Astrocyte of the cerebellum (primary cell): ENCODE results near the gene ATP9A.

Source experiments
- DNase-seq: peaks from one replicate; pipeline ENCODE4 v3.0.0-alpha.2; 2011; ENCODE audit warnings: low read depth
- H3K4me3 ChIP-seq: 2 replicates; pipeline ENCODE4 v1.5.1; 2011; ENCODE audit warnings: mild to moderate bottlenecking, low read depth, low read length, moderate library complexity
- CTCF ChIP-seq: IDR thresholded peaks from 2 replicates; pipeline ENCODE4 v1.5.1; 2012; ENCODE audit warnings: low read length, low read depth, moderate library complexity, mild to moderate bottlenecking; ENCODE audit errors: missing control alignments
- in situ Hi-C: cut with HindIII; loops from 2 replicates; pipeline ENCODE4 v1.10.0; 2017; ENCODE audit warnings: low sequenced_read_pairs

Gene ATP9A

GRCh38 chr20:51680067-51680749 lies 88.0 kb downstream of the ATP9A start:
- no peak overlapping the region for H3K4me3 ChIP-seq
- no peak for TF ChIP-seq CTCF
- no peak for DNase-seq
- in situ Hi-C loops: no loop called here

- H3K4me3 ChIP-seq: no peak overlapping the region
- no peak for DNase-seq
- no peak for TF ChIP-seq CTCF
- in situ Hi-C loops: no loop called here
Observed at GRCh38 chr20:51679254-51679921, 88.8 kb downstream of the ATP9A start.

GRCh38 chr20:51678026-51678697 lies 90.0 kb downstream of the ATP9A start:
- in situ Hi-C loops: no loop called here
- peak; percentile 47 for TF ChIP-seq CTCF
- H3K4me3 ChIP-seq: no peak overlapping the region
- DNase-seq: no peak

- H3K4me3 ChIP-seq: no peak overlapping the region
- DNase-seq: no peak
- in situ Hi-C loops: no loop called here
- no peak for TF ChIP-seq CTCF
Observed at GRCh38 chr20:51668947-51669346, 99.2 kb downstream of the ATP9A start.

- in situ Hi-C loops: no loop called here
- TF ChIP-seq CTCF: no peak
- DNase-seq: no peak
- no peak overlapping the region for H3K4me3 ChIP-seq
Observed at GRCh38 chr20:51668515-51668914, 99.7 kb downstream of the ATP9A start.

- in situ Hi-C loops: no loop called here
Observed at GRCh38 chr20:51667491-51667890, 100.7 kb downstream of the ATP9A start.

More at GRCh38 chr20:51667491-51667890, 100.7 kb downstream of the ATP9A start:
- TF ChIP-seq CTCF: no peak
- DNase-seq: no peak
- H3K4me3 ChIP-seq: no peak overlapping the region
